Measurements from ENCODE around the gene AMBRA1. TPM values are rescaled to one million over a fixed set of nuclear protein-coding genes. Genes with fewer than 3 reads are reported as not detected.

Gene AMBRA1
- total and polyA plus RNA-seq, 11 donors, result 5.6 to 23.5 (median 16.2) TPM

DNA sequence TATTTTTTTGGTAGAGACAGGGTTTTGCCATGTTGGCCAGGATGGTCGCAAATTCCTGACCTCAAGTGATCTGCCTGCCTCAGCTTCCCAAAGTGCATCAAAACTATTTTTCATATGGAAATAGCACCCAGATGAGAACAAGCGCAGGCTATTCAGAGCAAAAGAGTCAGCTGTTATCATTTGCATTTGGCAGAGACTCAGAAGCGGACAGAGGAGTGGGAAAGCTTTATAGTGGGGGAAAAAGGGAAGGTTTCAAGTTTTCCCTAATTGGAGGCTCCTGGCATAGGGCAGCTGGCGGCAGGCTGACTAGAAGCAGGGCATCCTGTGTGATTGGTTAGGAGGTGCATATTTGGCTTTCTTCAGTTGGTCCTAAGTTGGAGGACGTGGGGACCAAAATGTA, 43.7 kb upstream of the AMBRA1 start:
- TF ChIP-seq POLR2A (IDR thresholded peaks at IDR 0.05), result no peak
- no peak for TF ChIP-seq CTCF (IDR thresholded peaks at IDR 0.05)
- ATAC-seq (no peak), DNase-seq (no peak)
- no peaks in the 10 kb centered on the region for H3K4me1 ChIP-seq
- no peaks in the 10 kb centered on the region for H3K9me3 ChIP-seq
- 87 to 96% (median 92%) methylated on average over 5 of the region's 5 CpGs for WGBS, 4 donors
- intact Hi-C loops (cut with DNase I), result no loop called here
- H3K27me3 ChIP-seq, result no peaks in the 10 kb centered on the region
- no peak overlapping the region for H3K4me3 ChIP-seq
- no peak overlapping the region for H3K27ac ChIP-seq
- H3K36me3 ChIP-seq, result peaks cover 0 to 65% (median 45%) of the 10 kb centered on the region in 9 donors

GRCh38 chr11:46635557-46636139, 41.8 kb upstream of the AMBRA1 start:
- TF ChIP-seq CTCF (IDR thresholded peaks at IDR 0.05), result no peak
- TF ChIP-seq POLR2A (IDR thresholded peaks at IDR 0.05), result no peak
- 88 to 94% (median 90%) methylated on average over 5 of the region's 5 CpGs for WGBS, 4 donors

DNA sequence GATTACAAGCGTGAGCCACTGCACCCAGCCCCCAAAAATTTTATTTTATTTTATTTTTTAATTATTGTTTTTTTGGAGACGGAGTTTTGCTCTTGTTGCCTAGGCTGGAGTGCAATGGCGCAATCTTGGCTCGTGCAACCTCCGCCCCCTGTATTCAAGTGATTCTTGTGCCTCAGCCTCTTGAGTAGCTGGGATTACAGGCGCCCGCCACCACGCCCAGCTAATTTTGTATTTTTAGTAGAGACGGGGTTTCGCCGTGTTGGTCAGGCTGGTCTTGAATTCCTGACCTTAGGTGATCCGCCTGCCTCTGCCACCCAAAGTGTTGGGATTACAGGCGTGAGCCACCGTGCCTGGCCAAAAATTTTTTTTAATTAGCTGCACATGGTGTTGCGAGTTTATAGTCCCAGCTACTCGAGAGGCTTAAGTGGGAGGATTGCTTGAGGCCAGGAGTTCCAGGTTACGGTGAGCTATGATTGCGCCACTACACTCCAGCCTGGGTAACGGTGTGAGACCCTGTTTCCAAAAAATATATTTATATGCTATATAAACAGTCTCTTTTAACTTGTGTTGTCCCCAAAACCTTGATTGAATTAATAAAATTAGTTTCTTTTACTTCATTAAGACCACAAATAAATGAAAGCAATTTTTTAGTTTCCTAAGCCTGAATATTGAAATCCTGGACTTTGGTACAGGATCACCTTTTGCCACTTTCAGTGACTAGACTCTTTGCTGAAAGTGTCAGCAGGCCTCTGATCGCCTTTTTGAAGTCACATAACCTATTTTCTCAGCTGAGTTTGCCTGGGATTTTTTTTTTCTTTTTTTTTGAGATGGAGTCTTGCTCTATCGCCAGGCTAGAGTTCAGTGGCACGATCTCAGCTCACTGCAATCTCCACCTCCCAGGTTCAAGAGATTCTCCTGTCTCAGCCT, 39.7 kb upstream of the AMBRA1 start:
- TF ChIP-seq POLR2A (IDR thresholded peaks at IDR 0.05) (no peak), CTCF (IDR thresholded peaks at IDR 0.05) (no peak)
- WGBS, 4 donors, result 94 to 97% (median 95%) methylated on average over 22 of the region's 22 CpGs
- Histone ChIP-seq H3K4me1 (peaks cover 0 to 5% (median 0%) of the 10 kb centered on the region in 12 donors), H3K9me3 (no peaks in the 10 kb centered on the region), H3K4me3 (no peak overlapping the region), H3K27me3 (no peaks in the 10 kb centered on the region), H3K27ac (no peak overlapping the region), H3K36me3 (peaks cover 0 to 84% (median 60%) of the 10 kb centered on the region in 9 donors)
- intact Hi-C loops (cut with DNase I), result no loop called here
- no peak for DNase-seq
- no peak for ATAC-seq

More at GRCh38 chr11:46635557-46636139, 41.8 kb upstream of the AMBRA1 start:
- no peaks in the 10 kb centered on the region for H3K4me1 ChIP-seq
- no peaks in the 10 kb centered on the region for H3K27me3 ChIP-seq
- no peak for DNase-seq
- intact Hi-C loops (cut with DNase I), result no loop called here
- H3K27ac ChIP-seq, result no peak overlapping the region
- H3K36me3 ChIP-seq, result peaks cover 0 to 79% (median 53%) of the 10 kb centered on the region in 9 donors
- H3K9me3 ChIP-seq, result no peaks in the 10 kb centered on the region
- no peak for ATAC-seq
- H3K4me3 ChIP-seq, result no peak overlapping the region

- Histone ChIP-seq H3K9me3 (no peaks in the 10 kb centered on the region), H3K36me3 (peaks cover 0 to 85% (median 58%) of the 10 kb centered on the region in 9 donors), H3K4me1 (peaks cover 0 to 5% (median 0%) of the 10 kb centered on the region in 12 donors), H3K4me3 (no peak overlapping the region), H3K27me3 (no peaks in the 10 kb centered on the region), H3K27ac (no peak overlapping the region)
- no peak for TF ChIP-seq CTCF (IDR thresholded peaks at IDR 0.05)
- no peak for TF ChIP-seq POLR2A (IDR thresholded peaks at IDR 0.05)
- WGBS, 4 donors, result 95 to 97% (median 96%) methylated on average over 1 of the region's 1 CpG
- DNase-seq, result no peak
- intact Hi-C loops (cut with DNase I), result no loop called here
- ATAC-seq, result no peak
Measured at GRCh38 chr11:46632502-46632901, 38.7 kb upstream of the AMBRA1 start.
